Activated CD4-positive, CD25-positive, alpha-beta regulatory T cell (primary cell): Measurements from ENCODE around the gene NOL6.

Source experiments
- DNase-seq, 4 experiments: peaks; one replicate each; lab custom pipeline; 2025; lab: John Stamatoyannopoulos, UW

NOL6 gene

DNA sequence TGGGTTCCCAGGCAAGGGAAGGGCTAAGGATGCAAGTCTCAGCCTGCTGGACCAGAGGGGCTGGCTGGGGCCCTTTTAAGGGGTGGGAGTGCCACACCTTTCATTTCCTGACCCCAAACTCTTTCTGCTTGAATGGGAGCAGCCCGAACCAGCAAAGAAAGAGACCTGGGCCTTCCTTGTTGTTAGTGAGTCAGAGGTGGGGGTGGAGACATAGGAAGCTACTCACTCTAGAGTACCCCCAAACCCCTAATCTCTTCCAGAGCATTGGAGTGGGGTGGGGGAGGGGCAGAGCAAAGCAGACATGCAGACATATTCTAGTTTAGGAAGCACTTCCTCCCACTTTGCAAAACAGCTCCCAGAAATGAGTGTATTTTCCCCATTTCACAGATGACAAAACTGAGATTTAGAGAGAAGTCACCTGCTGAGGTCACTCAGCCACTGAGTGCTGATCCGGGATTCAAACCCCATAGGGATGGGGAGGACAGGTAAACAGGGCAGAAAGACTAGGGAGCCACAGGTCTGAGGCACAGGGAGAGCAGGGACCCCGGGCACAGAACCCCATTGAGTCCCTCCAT, 20.4 kb downstream of the NOL6 start:
- no peak for DNase-seq

DNA sequence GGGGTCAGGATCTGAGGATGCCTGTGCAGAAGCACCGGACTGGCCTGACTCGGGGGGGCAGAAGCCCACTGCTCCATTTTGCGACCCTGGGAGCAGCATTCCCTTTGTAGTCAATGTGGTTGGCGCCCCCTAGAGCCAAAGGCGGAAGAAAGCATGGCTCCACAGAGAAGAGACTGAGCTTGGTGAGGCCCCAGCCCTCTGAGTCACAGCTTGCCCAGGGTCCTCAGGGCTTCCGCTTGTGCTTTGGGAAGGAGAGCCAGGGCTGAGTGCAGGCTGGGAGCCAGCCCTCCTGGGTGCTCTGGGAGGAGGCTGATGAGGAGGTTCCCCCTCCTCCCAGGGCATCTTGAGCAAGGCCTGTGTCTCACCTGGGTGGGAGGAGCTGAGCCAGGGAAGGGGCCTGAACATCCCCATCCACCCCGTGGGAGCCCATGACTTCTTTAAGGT, 20.9 kb downstream of the NOL6 start:
- DNase-seq = peak in 1 of 4 experiments; percentile 15

DNA sequence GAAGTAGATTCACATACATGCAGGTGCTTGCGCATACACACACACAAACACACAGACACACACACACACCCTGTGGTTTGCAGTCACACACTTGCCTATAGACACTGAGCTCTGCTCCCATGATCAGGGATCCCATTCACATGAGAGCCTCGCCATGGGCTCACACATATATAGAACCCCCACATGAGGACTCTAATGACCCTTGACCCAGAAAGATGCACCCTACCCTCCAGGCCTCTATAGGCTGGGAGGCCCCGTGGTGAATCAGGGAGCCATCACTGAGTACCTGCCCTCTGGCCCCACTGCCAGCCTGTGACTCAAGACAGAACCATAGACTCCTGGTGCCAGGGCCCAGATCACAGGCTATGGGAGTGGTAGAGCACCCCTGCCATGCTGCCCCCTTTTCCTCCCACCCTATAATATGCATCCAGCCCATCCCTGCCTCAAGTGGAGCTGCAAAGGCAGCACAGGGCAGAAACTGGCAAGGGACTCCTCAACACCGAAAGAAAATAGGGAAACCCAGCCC, 23.0 kb downstream of the NOL6 start:
- DNase-seq = no peak

DNA sequence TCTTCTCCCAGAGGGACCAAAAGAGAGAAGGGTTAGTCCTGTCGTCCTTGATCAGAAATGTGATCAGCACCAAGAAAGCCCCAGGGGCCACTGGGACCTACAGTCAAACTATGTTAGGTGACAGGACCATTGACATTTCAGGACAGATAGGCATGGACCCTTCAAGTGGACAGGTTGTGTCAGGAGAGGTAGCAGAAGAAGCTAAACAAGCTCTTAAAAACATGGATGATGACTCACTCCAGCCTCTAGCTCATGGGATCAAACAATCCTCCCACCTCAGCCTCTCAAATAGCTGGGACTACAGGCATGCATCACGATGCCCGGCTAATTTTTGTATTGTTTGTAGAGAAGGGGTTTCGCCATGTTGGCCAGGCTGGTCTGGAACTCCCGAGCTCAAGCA, 24.0 kb downstream of the NOL6 start:
- no peak for DNase-seq

DNA sequence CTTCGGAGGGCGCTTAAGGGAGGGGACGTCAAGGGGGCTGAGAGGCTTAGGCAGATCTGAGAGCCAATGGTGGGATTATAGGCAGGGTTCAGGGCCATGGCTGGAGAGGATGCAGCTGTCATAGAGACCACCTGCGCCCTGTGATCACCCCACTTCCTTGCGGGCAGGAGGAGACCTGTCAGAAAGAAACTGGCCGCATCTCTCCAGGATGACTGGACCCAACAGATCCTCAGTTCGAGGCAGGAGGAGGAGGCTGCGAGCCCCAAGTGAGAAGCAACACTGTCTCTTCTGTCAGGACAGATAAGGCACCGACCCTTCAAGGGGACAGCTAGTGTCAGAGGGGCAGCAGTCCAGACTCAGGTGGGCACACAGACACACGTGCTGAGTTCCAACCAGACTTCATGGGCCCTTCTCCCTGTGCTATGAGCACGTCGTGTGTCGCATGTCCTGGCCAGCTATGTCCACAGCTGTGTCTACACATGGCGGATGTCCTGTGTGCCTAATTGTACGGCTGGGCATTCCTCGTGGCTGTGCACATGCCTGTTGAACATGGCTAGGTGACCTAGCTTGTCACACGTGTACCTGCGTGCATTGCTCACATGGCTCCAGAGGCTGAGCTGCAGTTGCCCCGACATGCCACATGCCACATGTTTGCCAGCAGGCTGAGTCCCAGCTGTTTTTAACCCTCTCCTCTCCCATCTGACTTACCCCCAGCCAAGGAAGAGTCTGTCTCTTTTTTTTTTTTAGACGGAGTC, 25.7 kb downstream of the NOL6 start:
- no peak for DNase-seq

DNA sequence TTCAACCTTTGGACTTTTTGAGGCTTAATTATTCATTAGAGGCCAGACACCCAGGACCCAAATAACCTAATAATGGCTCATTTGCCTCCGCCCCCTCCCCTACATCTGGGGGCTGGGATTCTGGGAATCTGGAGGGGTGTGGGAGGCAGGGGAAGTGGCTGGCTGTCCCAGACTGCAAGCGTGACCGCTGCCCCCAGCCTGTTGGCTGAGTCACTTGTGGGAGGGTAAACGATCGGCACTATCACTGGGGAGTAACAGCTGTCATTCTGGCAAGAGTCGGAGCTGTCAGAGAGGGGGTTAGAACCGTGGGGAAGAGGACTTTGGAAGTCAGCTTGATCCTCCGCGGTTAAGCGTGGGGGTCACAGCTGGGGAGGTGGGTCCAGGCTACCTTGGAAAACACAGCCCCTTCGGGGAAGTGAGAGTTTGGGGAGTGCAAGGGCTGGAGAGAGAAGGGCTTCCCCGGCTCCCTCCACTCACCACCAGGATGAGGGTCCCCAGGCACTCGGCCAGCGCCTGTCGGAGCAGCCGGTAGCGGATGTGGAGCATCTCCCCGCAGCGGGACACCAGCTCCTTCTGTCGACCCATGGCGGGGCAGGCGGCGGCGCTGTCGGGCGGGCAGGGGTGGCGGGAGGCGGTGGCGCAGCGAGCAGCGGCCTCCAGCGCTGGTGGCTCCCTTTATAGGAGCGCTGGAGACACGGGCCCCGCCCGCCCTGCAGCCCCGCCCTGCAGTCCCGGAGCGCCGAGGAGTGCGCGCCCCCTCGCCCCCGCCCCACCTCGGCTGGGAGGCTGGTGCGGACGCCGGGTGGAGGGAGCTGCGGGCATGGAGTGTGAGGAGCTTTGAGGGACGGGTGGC, 26.6 kb downstream of the NOL6 start, which contains the start of gene AQP3:
Gene AQP3 (minus strand): TSS at position 648 of the 853 bp plus-strand sequence. CDS start 63 bp downstream, at position 585.
- DNase-seq = peak; percentile 16 to 61 (median 42)

DNA sequence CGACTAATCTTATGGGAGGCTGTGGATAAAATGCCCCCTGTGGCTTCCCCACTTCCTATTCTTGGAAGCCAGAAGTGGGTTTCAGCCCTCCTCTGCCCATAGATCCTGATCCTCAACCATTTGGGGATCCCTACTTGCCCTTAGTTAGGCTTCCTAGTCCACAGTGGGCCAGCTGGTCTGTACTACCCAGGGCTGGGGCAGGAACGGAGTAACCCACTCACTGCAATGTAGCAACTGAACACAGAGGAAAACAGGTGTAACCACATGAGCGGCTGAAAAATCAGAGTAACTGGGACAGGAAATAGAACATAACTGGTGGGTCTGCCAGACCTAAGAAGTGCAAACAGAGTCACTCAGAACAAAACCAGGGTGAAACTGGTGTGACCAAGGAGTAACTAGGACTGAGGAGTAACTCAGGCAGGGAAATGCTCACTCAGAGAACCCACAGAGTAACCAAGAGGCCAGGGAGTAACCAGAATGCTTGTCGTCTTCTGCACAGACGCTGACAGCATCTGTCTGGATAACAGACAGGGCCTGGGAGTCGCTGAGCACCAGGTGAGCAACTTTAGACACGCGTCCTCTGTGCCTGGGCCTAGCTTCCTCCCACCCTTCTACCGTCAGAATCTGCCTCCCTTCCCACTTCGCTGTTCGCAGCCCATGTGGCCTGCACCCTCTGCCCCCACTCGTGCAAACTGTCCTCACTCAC, 27.3 kb downstream of the NOL6 start:
- DNase-seq = no peak

DNA sequence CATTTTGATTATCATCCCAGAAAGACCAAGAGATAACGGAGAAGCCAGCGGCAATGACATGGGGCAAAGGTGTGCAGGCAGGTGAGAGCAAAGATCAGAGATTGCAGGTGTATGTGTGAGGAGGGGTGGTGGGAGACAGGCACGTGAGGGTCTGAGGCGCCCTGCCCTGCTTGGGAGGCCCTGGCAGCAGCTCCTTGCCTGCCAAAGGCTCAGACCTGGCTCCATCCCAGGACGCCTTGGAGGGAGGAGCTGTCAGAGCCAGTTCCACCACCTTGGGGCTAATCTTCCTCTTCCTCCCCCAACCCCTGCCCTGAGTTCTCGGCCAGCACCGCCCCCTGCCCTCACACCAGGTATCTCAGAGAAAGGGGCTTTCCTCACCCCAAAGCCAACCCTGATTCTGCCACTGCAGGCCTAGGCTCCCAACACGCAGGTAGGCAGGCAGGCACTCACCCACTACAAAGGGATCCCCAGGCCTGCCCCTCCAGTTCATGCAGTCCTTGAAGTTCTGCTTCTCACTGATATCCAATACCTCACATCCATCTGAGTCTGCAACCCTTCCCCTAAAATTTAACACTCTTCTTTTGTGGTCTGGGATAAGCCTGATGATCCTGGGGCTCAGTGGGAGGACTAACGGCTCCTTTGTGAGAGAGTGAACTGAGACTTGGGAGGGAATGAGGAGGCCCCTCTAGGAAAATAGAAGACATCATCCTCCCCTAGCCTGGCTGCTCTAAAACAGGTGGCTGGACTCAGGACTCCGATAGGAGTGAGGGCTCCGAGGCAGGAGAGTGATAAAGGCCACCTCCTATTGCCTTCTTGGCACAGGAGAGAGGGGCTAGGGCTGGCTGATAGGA, 28.1 kb downstream of the NOL6 start:
- DNase-seq = no peak

DNA sequence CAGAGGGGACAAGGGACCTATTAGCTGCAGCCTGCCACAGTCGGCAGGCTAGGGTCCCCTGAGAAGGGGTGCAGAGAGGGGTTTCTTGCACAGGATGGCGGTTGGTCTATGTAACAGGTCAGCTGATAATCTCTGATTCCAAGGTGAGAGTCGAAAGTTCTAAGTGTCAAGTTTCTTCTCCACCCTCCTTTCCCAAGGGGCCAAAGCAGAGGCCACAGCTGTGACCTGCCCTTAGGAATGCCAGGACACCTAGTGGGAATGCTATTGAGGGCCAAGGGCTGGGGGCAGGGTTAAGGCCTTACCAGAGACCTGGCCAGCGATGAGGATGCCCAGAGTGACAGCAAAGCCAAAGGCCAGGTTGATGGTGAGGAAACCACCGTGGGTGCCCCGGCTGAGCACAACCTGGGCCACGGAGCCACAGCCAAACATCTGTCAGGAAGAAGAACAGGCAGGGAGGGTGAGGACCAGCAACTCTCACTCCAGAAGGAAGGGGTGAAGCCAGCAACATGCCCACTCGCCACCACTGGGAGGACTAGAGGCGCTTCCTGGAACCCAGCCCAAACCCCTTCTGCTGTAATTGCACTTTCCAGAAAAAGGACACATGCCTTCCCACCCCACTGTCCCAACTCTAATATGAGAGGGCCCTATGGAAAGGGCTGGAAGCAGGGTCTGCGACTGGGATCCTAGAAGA, 30.1 kb downstream of the NOL6 start:
- DNase-seq = no peak

DNA sequence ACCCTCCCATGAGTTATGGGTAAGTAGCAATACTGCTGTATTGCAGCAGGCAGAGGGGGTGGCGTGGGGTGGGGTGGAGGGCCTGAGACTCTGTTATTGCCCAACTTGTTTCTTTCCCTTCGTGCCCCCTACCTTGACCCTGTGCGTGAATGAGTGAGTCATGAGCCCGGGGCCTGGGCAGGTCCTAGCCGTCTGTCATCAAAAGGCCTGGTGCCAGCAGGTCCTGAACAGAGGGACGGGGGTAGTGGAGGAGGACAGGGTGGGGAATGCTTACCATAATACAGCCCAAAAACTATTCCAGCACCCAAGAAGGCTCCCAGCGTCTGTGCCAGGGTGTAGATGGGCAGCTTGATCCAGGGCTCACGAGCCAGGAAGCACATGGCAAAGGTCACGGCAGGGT, 30.7 kb downstream of the NOL6 start:
- DNase-seq = no peak

DNA sequence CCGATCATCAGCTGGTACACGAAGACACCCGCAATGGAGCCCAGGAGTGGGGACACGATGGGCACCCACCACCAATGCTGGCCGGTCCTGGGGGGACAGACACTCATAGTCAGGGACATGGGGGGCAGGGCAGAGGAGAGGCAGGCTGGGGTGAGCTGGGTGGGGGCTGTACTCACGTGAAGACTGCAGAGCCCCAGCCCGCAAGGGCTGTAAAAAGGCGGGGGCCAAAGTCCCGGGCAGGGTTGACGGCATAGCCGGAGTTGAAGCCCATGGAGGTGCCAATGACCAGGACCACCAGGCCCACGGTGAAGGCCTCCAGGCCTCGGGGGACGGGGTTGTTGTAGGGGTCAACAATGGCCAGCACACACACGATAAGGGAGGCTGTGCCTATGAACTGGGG, 31.6 kb downstream of the NOL6 start:
- DNase-seq = no peak

DNA sequence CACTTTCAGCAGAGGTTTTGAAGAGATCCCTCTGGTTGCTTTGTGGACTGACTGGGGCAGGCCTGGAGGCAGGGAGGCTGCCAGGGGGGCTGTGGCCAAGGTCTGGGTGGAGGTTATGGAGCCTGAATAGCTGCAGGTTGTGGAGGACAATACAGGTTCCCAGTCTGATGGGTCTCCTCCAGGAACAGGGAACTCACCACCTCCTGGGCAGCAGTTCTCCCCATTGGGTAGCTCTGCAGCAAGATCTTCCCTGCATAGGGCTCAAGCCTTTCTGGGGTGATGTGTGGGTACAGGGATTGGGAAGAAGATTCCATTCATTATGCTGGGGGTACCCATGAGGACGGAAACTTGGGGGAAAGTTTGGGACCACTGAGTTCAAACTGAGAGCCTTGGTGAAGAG, 33.1 kb downstream of the NOL6 start:
- DNase-seq = no peak

DNA sequence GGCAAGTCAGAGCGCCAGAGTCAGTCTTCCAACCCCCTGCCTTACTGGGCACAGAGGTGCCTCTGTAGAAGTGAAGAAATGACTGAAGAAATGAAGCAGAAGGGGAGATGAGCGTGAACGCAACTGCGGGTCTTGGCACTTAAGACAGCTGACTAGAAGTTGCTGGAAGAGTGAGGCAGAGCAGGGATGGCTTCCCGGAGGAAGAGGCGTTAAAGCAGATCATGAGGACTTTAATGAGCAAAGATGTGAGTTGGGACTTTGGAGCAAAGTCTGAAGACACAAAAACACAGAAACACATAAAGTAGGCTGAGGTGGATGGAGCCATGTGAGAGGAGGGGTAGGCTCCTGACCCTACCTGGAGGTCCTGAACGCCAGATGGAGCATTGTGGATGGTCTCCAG, 33.5 kb downstream of the NOL6 start:
- no peak for DNase-seq

DNA sequence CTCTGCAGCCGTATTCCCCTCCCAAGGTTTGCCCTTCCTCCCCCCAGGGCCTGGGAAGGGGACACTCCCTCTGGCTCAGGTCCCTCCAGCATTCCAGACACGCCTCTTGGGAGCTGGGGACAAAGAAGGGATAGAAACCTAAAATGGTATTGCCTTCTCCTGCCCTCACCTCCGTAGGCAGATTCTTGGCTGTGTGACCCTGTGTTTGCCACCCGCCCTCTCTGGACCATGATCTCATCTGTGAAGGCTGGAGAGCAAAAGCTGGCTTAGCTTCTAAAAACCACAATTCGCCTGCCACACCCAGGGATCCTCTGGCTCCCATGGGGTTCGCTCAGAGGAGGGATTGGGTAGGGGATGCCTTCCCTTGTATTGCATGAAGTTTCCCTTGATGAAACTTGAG, 34.0 kb downstream of the NOL6 start:
- DNase-seq = no peak

DNA sequence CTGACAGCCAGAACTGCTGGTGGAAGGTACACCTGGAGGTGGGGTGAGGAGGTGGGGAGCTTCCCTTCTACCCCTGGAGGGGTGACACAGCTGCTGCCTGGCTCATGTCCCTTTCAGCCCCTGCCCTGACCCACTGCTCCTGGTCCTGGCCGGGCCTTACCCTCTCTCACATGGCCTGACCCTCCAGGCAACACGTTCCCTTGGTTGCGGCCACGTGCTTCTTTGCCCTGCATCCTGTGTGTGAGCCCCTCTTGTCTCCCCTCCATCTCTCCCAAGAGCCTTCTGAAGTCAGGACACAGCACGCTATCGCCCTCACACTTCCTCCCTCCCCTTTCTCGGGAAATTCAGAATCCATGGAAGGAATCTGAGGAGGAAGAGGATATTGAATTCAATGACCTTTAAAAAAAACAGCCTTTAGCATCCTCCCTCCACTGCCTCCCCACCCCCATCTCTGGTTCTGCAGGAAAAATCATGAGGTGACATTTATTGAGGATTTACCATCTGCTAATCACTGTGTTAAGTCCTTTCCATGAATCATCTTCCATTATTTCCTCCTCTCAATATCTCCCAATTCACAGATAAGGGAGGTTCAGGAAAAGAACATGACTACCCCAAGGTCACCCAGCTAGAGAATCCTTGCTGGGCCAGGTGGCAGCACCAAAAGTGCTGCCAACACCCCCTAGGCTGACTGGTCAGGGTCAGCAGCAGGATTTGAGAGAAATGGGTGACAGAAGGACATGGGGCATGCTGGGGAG, 34.6 kb downstream of the NOL6 start:
- no peak for DNase-seq

DNA sequence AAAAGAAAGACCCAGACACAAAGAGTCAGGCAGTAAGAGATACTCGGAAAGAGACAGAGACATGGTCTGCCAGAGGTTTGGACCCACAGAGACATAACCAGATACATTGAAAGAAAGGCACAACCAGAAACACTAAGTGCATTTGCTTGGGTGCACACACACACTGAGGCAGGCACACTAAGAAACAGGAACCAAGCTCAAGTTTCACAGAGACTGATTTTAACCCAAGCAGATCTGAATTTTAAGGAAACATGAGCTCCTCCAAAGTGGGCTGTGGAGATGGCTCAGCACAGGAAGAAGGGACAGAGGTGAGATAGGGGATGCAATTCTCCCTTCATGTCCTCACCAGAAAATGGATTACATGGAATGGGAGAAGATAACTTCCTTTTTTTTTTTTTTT, 35.8 kb downstream of the NOL6 start:
- DNase-seq = no peak

DNA sequence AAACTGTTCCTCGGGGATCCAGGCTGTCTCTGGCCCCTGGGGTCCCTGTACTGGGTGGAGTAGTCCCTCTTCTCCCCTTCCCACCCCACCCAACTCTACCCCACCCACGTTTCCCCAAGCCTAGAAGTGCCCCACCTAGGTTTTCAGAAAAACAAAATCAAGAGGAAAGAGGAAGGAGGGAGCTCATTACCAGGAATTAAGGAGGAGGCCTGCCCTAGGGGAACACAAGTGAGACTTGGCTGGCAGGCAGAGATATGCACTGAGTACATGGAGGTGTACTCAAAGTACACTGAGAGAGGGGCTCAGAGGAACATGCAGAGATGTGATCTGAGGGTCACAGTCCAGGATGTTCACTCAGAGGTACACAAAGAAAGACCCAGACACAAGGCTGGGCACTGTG, 36.5 kb downstream of the NOL6 start:
- DNase-seq = no peak

DNA sequence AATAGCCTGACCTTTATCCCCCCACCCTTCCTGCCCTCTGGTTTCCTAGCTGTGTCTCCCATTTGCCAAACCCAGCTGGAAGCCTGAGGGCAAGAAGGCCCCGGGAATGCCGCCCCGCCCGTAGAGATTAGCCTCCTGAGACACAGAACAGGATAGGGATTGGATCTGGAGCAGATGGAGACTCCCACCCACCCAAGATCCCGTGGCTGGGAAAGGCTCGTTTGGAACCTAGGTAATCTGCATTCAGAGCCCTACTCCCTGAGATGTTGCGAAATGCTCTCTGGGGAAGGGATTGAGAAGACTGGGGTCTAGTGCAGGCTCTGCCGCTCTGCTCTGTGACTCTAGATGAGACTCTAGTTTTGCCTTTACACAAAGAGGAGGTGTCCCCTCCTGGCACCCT, 37.3 kb downstream of the NOL6 start:
- DNase-seq = no peak

DNA sequence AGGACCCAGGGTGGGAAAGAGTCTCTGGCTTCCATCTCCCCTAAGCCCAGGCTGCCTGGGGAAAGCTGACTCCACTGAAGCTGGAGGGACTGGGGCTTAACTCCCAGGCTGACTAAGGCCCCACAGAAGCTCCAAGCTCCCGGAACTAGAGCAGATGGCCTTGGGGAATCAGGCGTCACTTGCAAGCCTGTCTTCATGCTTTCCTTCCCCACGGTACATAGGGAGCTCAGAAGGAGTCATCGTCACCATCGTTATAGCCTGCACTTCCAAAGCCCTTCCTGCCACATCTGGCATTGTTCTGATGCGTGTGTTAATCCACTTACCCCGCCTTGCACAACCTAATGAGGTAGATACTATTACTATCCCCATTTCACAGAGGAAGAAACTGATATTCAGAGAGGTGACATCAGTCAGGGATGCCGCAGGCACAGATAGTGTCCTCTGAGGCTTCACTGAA, 37.9 kb downstream of the NOL6 start:
- DNase-seq = no peak
